Fibroblast of mammary gland (primary cell): ENCODE data around the gene ABHD16B.

ENCODE experiments used
- DNase-seq: peaks from one replicate; pipeline ENCODE4 v3.0.0-alpha.2; 2010; ENCODE audit warnings: low read depth
- H3K4me3 ChIP-seq: 2 replicates; pipeline ENCODE4 v1.5.1; 2011; ENCODE audit warnings: low read depth, mild to moderate bottlenecking, low read length, moderate library complexity; ENCODE audit not compliant: control insufficient read depth
- CTCF ChIP-seq: conservative IDR thresholded peaks from 2 replicates; pipeline ENCODE4 v1.5.1; 2011; ENCODE audit warnings: low read depth, low read length, inconsistent platforms; ENCODE audit not compliant: control insufficient read depth, insufficient read depth

Gene ABHD16B

GRCh38 chr20:63893999-63894357 lies 32.7 kb downstream of the ABHD16B start:
- DNase-seq, result peak; percentile 20
- no peak for TF ChIP-seq CTCF
- H3K4me3 ChIP-seq, result peak overlapping the region; percentile 58

GRCh38 chr20:63894358-63895201 lies 33.3 kb downstream of the ABHD16B start, which contains the start of gene DNAJC5:
Gene DNAJC5, plus strand, starts transcription at chr20:63895126. Its CDS starts 33,220 bp downstream, at chr20:63928346.
- peak within 1 kb of the TSS; percentile 58 for H3K4me3 ChIP-seq
- peak; percentile 86 for DNase-seq
- TF ChIP-seq CTCF, result no peak

- no peak for DNase-seq
- H3K4me3 ChIP-seq, result peak overlapping the region; percentile 53
- TF ChIP-seq CTCF, result no peak
Measured at GRCh38 chr20:63895202-63895951, 34.1 kb downstream of the ABHD16B start.

- DNase-seq, result peak; percentile 31
- H3K4me3 ChIP-seq, result peak overlapping the region; percentile 53
- TF ChIP-seq CTCF, result no peak
Measured at GRCh38 chr20:63895952-63896263, 34.6 kb downstream of the ABHD16B start.

- peak; percentile 15 for DNase-seq
- TF ChIP-seq CTCF, result no peak
- peak overlapping the region; percentile 53 for H3K4me3 ChIP-seq
Measured at GRCh38 chr20:63896264-63897105, 35.2 kb downstream of the ABHD16B start.

- TF ChIP-seq CTCF, result no peak
- no peak for DNase-seq
- H3K4me3 ChIP-seq, result no peak overlapping the region
Measured at GRCh38 chr20:63897978-63898561, 36.8 kb downstream of the ABHD16B start.
